ENCODE measurements around the gene ZNF608.

Gene ZNF608

GRCh38 chr5:124764992-124765611 lies 18.7 kb upstream of the ZNF608 start:
- TF ChIP-seq GATA1 (IDR thresholded peaks at IDR 0.05; ENCODE audit: low read depth, low read length) (no peak), POLR2A (IDR thresholded peaks at IDR 0.05; ENCODE audit: low read length) (no peak)
- no peak for DNase-seq

GRCh38 chr5:124764585-124764984 lies 18.1 kb upstream of the ZNF608 start:
- no peak for DNase-seq
- TF ChIP-seq GATA1 (IDR thresholded peaks at IDR 0.05; ENCODE audit: low read depth, low read length) (no peak), POLR2A (IDR thresholded peaks at IDR 0.05; ENCODE audit: low read length) (no peak)

GRCh38 chr5:124761010-124761409 lies 14.6 kb upstream of the ZNF608 start:
- TF ChIP-seq GATA1 (IDR thresholded peaks at IDR 0.05; ENCODE audit: low read depth, low read length) (no peak), POLR2A (IDR thresholded peaks at IDR 0.05; ENCODE audit: low read length) (no peak)

GRCh38 chr5:124760608-124761007 lies 14.2 kb upstream of the ZNF608 start:
- TF ChIP-seq POLR2A (IDR thresholded peaks at IDR 0.05; ENCODE audit: low read length) (no peak), GATA1 (IDR thresholded peaks at IDR 0.05; ENCODE audit: low read depth, low read length) (no peak)
- DNase-seq, result no peak

More at GRCh38 chr5:124761010-124761409, 14.6 kb upstream of the ZNF608 start:
- no peak for DNase-seq

GRCh38 chr5:124755565-124755964 lies 9.1 kb upstream of the ZNF608 start:
- DNase-seq, result no peak
- TF ChIP-seq POLR2A (IDR thresholded peaks at IDR 0.05; ENCODE audit: low read length) (no peak), GATA1 (IDR thresholded peaks at IDR 0.05; ENCODE audit: low read depth, low read length) (no peak)

- no peak for TF ChIP-seq GATA1 (IDR thresholded peaks at IDR 0.05; ENCODE audit: low read depth, low read length)
- no peak for TF ChIP-seq POLR2A (IDR thresholded peaks at IDR 0.05; ENCODE audit: low read length)
- no peak for DNase-seq
Observed at GRCh38 chr5:124755041-124755440, 8.6 kb upstream of the ZNF608 start.

GRCh38 chr5:124754206-124754927 lies 7.9 kb upstream of the ZNF608 start:
- TF ChIP-seq POLR2A (IDR thresholded peaks at IDR 0.05; ENCODE audit: low read length) (no peak), GATA1 (IDR thresholded peaks at IDR 0.05; ENCODE audit: low read depth, low read length) (no peak)
- no peak for DNase-seq

GRCh38 chr5:124752854-124753720 lies 6.6 kb upstream of the ZNF608 start:
- no peak for DNase-seq
- TF ChIP-seq POLR2A (IDR thresholded peaks at IDR 0.05; ENCODE audit: low read length) (no peak), GATA1 (IDR thresholded peaks at IDR 0.05; ENCODE audit: low read depth, low read length) (no peak)

GRCh38 chr5:124751031-124751430 lies 4.6 kb upstream of the ZNF608 start:
- TF ChIP-seq GATA1 (IDR thresholded peaks at IDR 0.05; ENCODE audit: low read depth, low read length), result no peak
- no peak for TF ChIP-seq POLR2A (IDR thresholded peaks at IDR 0.05; ENCODE audit: low read length)
- no peak for DNase-seq

- DNase-seq, result peak; percentile 74 to 81
- TF ChIP-seq POLR2A (IDR thresholded peaks at IDR 0.05; ENCODE audit: low read length) (peak; percentile 13), GATA1 (IDR thresholded peaks at IDR 0.05; ENCODE audit: low read depth, low read length) (no peak)
Observed at GRCh38 chr5:124748687-124749594, 2.5 kb upstream of the ZNF608 start.

GRCh38 chr5:124747791-124748686 lies 1.6 kb upstream of the ZNF608 start:
- peak; percentile 28 to 39 for DNase-seq
- TF ChIP-seq POLR2A (IDR thresholded peaks at IDR 0.05; ENCODE audit: low read length) (no peak), GATA1 (IDR thresholded peaks at IDR 0.05; ENCODE audit: low read depth, low read length) (no peak)

Measured in erythroblast (primary cell).